GM12878 (cell line): ENCODE measurements around the gene HIF3A. TPM values are rescaled to one million over a fixed set of nuclear protein-coding genes. Genes with fewer than 3 reads are reported as not detected.

ENCODE experiments used
- ATAC-seq: fragments of 200-7000 bp; cut with Tn5 transposase; 3 replicates; pipeline ENCODE4 v1.9.1; 2020; ENCODE audit warnings: mild to moderate bottlenecking, moderate library complexity
- BruUV-seq: library from RNA; stranded (reverse); fragments of 400-500 nt; replicated peaks from 2 replicates; lab custom pipeline; 2021; lab: Mats Ljungman, UMichigan
- CTCF ChIA-PET: fragments of 300-600 bp; sonication (Branson Sonifier 250); formaldehyde crosslinking; extraction: SDS; loops from one replicate; lab custom pipeline; 2021; ENCODE audit warnings: inconsistent platforms; lab: Yijun Ruan, JAX
- POLR2A ChIA-PET: fragments of 350-600 bp; formaldehyde crosslinking; extraction: SDS; loops from one replicate; lab custom pipeline; 2021; ENCODE audit warnings: inconsistent platforms; lab: Charles Lee
- RAD21 ChIA-PET: fragments of 300-600 bp; sonication (Branson Sonifier 250); formaldehyde crosslinking; loops from one replicate; lab custom pipeline; 2023; ENCODE audit warnings: antibody characterized with exemption; ENCODE audit not compliant: unreplicated experiment; lab: Charles Lee
- SMC1A ChIA-PET: fragments of 300-600 bp; sonication (Branson Sonifier 250); formaldehyde crosslinking; loops from one replicate; lab custom pipeline; 2023; ENCODE audit not compliant: unreplicated experiment, uncharacterized antibody; lab: Charles Lee
- DNase-seq: peaks from one replicate; pipeline ENCODE4 v3.0.0-alpha.2; 2011; ENCODE audit warnings: low read depth, low spot score
- FAIRE-seq: peaks from 3 replicates; lab custom pipeline; 2011; peaks lifted over from hg19 to GRCh38; lab: Jason Lieb, UNC
- H2AFZ ChIP-seq: 2 replicates; pipeline ENCODE4 v1.6.0; 2011; ENCODE audit warnings: low read depth, low read length, control low read depth; ENCODE audit not compliant: control insufficient read depth
- H3K27ac ChIP-seq: 2 replicates; pipeline ENCODE4 v1.5.1; 2011; ENCODE audit warnings: control low read depth; ENCODE audit not compliant: control insufficient read depth, insufficient read depth
- H3K27me3 ChIP-seq, 2 experiments: replicated peaks in 1 of 2; 2 replicates each; pipeline versions ENCODE4 v1.6.0 to v1.6.1; 2011; ENCODE audit warnings: low read length in 1 of 2; ENCODE audit not compliant: control insufficient read depth in 2 of 2, insufficient read depth in 2 of 2
- H3K36me3 ChIP-seq, 2 experiments: 2 replicates each; pipeline ENCODE4 v1.5.1; 2011; ENCODE audit warnings: low read length in 1 of 2; ENCODE audit not compliant: control insufficient read depth in 2 of 2, insufficient read depth in 2 of 2
- H3K4me1 ChIP-seq: 2 replicates; pipeline ENCODE4 v1.6.1; 2011; ENCODE audit warnings: mild to moderate bottlenecking, low read length, moderate library complexity, mixed read lengths; ENCODE audit not compliant: control insufficient read depth, insufficient read depth
- H3K4me2 ChIP-seq: 2 replicates; pipeline ENCODE4 v1.6.0; 2011; ENCODE audit warnings: control low read depth; ENCODE audit not compliant: control insufficient read depth, insufficient read depth
- H3K4me3 ChIP-seq: fragments of 200-600 bp; sonication (generic); 2 replicates; pipeline ENCODE4 v1.5.1; 2016
- H3K79me2 ChIP-seq: 2 replicates; pipeline ENCODE4 v1.6.0; 2011; ENCODE audit warnings: low read length; ENCODE audit not compliant: control insufficient read depth, insufficient read depth
- H3K9ac ChIP-seq: 2 replicates; pipeline ENCODE4 v1.8.0; 2011; ENCODE audit warnings: low read length, control low read depth, mixed read lengths; ENCODE audit not compliant: control insufficient read depth, insufficient read depth
- H3K9me3 ChIP-seq: replicated peaks from 3 replicates; pipeline ENCODE4 v1.5.1; 2011; ENCODE audit warnings: mild to moderate bottlenecking, low read length; ENCODE audit not compliant: control insufficient read depth, insufficient read depth
- H4K20me1 ChIP-seq: 2 replicates; pipeline ENCODE4 v1.6.0; 2011; ENCODE audit not compliant: control insufficient read depth, insufficient read depth
- GABPA ChIP-seq: IDR thresholded peaks from 2 replicates; pipeline ENCODE4 v1.6.1; 2014; ENCODE audit warnings: antibody characterized with exemption, low read depth, mild to moderate bottlenecking, inconsistent platforms
- PRDM15 ChIP-seq: fragments of 450-650 bp; formaldehyde crosslinking; IDR thresholded peaks from 2 replicates; pipeline ENCODE4 v1.4.0; 2020; ENCODE audit warnings: mild to moderate bottlenecking, moderate library complexity
- WGBS: methylation state at CpG from one replicate; pipeline ENCODE4 v1.1.6; 2016; ENCODE audit warnings: low lambda C conversion rate; ENCODE audit not compliant: insufficient replicate concordance, insufficient coverage; ENCODE audit errors: missing lambda C conversion rate; 5-methylcytosine and 5-hydroxymethylcytosine counted together
- in situ Hi-C: fragments of 300-500 bp; cut with MboI; formaldehyde crosslinking; loops from 9 replicates; pipeline ENCODE4 v1.14.3; 2018; ENCODE audit warnings: mixed read lengths
- intact Hi-C: fragments of 100-400 bp; cut with micrococcal nuclease; formaldehyde crosslinking; loops from one replicate; pipeline ENCODE4 v1.14.2; 2022; ENCODE audit not compliant: unreplicated experiment
- polyA plus RNA-seq, 11 experiments: library from polyadenylated mRNA; depleted of rRNA in 4 of 11; unstranded in 6 of 11; stranded (reverse) in 5 of 11; fragments of >200 nt; fragmentation: Nextera tagmentation in 4 of 11; fragmentation: Illumina TruSeq in 1 of 11; extraction: Ambion mirVana in 4 of 11; extraction: Trizol in 1 of 11; gene quantifications; 1 replicate in 1 of 11; 2 replicates in 10 of 11; pipeline versions ENCODE4 v1.2.1 to v1.2.3, GENCODE V29; 2011 to 2016; ENCODE audit warnings: inconsistent platforms in 2 of 11, missing spikeins in 2 of 11, low read depth in 1 of 11
- total RNA-seq, 4 experiments: library from RNA; depleted of rRNA in 3 of 4; stranded (reverse); fragments of >200 nt in 3 of 4; fragmentation: Illumina TruSeq in 1 of 4; extraction: Trizol in 1 of 4; gene quantifications; 2 replicates each; pipeline versions ENCODE4 v1.2.1 to v1.2.3, GENCODE V29; 2013 to 2021

Gene HIF3A
- total and polyA plus RNA-seq, 10 of the 15 experiments (the other 5 are each of a cell fraction or from before 2014, with no cell fraction given) = 0.03 to 0.20 (median 0.06) TPM; not detected in 5

- ATAC-seq (no peak), FAIRE-seq (no peak), DNase-seq (no peak)
- Histone ChIP-seq H3K27ac (no peak overlapping the region), H3K79me2 (no peaks in the 10 kb centered on the region), H3K9ac (no peak overlapping the region), H3K9me3 (no peaks in the 10 kb centered on the region), H3K36me3 (peaks cover 34 to 56% of the 10 kb centered on the region in 2 experiments), H2AFZ (no peak overlapping the region), H3K4me1 (no peaks in the 10 kb centered on the region), H3K4me2 (no peak overlapping the region), H4K20me1 (no peaks in the 10 kb centered on the region), H3K27me3 (no peaks in the 10 kb centered on the region), H3K4me3 (no peak overlapping the region)
- TF ChIP-seq PRDM15 (CRISPR knock-in tag) = no peak
- no peak for TF ChIP-seq GABPA
- POLR2A ChIA-PET = no interaction called here
- WGBS = 96% methylated on average over 9 of the region's 10 CpGs
- intact Hi-C loops = no loop called here
- BruUV-seq = no TSS peak
- in situ Hi-C loops = no loop called here
- SMC1A ChIA-PET = no interaction called here
- CTCF ChIA-PET = no interaction called here
- RAD21 ChIA-PET = no interaction called here
These were observed 90.9 kb downstream of the HIF3A start for GRCh38 chr19:46387713-46388130.
